GM19023 (cell line): ENCODE results near the gene RNU1-3.
"Not testable (repeated sequence)": the region's sequence is repeated elsewhere in the genome, so short reads cannot be mapped to it uniquely, and the experiment has no call there.

Experiments
- ATAC-seq: cut with Tn5 transposase; IDR thresholded peaks from one replicate; pipeline ENCODE4 v1.9.1; 2021; ENCODE audit warnings: mild to moderate bottlenecking, moderate library complexity; ENCODE audit not compliant: unreplicated experiment

RNU1-3 gene

GRCh38 chr1:16696507-16697150 is 29.9 kb upstream of the RNU1-3 start:
- ATAC-seq: not testable (repeated sequence)

- ATAC-seq: not testable (repeated sequence)
Measured at GRCh38 chr1:16694308-16694702, 27.6 kb upstream of the RNU1-3 start.

- ATAC-seq: not testable (repeated sequence)
Measured at GRCh38 chr1:16693449-16694307, 26.9 kb upstream of the RNU1-3 start.

DNA sequence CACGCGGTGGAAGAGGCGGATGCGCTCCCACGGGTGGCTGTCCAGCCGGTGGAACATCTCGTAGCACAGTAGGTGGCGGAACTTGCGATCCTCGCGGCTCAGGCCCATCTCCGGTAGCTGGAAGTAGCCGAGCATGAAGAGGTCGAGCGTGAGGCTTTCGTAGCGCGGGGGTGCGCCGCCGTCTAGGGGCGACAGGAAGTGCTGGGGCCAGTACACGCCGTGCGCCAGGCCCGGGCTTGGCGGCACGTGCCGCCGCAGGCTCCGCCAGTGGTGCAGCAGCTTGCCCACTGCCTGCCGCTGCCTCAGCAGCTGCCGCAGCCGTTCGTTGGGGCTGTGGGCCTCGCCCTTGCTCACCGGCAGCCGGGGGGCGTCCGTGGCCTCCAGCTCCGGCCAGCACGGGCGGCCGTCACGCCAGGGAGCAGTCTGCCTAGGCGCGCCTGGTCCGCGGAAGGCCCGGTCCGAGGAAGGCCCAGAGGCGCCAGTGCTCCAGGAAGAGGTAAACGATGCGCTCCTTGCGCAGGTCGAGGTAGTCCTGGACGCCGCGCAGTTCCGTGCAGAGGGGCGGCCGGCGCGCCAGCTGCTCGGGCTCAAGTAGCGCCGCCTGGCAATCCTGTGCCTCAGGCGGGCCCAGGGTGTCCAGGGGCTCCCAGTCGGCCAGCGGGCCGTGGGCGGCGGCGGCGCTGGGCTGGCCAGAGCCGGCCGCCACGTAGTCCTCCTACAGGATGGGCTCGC is 26.1 kb upstream of the RNU1-3 start:
- ATAC-seq: not testable (repeated sequence)

GRCh38 chr1:16692283-16692682 is 25.5 kb upstream of the RNU1-3 start:
- ATAC-seq: not testable (repeated sequence)

- ATAC-seq: not testable (repeated sequence)
Measured at GRCh38 chr1:16690971-16691682, 24.4 kb upstream of the RNU1-3 start.

DNA sequence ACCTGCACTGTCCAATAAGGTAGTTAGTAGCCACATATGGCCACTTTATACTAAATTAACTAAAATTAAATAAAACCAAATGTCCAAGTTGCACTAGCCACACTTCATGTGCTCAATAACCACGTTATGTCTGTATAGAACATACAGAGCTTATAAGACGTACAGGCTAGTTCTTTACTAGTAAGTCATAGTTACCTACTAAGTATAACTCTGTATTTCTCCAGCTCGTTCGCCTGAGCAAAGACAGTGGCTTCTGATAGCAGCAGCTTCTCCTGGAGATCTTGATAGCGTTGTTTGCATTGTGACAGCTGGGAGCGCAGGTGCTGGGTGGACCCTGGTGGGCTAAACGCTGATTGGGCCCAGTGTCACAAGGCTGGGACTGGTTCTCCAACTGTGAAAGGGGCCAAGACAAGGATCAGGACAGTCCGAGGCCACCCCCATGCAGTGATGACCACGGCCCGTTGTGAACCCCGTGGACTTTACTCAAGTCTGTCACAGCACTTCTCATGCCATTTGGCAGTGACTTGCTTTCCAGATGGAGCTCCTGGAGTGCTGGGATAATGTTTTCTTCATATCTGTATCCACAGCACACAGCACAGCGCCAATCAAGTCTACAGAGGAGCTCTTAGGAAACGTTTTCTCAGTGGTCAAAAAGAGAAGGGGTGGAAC is 20.5 kb upstream of the RNU1-3 start:
- not testable (repeated sequence) for ATAC-seq

DNA sequence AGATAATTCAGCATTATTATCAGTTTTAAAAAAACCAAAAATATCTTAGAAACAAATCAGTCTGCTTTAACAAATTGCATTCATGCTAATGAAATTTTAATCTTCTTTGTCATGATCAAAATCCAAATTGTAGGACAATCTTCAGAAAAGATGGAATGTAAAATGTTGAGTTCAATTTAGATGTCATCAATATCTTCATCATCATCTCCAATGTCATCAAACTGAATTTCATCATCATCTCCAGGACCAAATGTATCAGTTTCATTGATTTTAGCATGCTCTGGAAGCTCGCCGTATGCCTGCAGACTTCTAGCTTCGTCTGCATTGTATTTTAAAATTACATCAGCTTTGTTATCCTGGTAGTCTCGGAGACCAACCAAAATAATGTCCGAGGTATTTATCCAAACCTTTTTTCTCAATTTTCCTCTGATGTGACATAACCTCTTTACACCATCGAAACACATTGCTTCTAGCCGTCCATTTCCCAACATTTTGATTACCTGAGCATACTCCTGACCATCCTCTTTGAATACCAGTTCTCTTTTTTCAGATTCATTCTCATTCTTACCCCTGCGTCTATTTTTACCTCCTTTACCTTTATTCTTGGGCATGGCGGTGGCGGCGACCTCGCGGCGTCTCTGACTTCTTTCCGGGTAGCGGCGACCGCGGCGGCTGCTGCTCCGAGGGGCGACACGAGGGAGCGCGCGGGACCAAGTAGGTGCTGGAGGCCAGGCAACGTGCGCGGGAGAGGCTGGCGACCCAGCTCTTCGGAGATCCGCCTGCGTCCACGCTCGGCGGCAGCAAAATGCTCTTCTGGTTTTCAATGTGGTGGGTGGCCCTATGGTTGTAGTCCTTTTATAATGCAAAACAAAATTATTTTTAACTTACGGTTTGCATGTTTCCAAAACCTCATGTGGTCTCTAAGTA is 19.0 kb upstream of the RNU1-3 start:
- ATAC-seq: not testable (repeated sequence)

DNA sequence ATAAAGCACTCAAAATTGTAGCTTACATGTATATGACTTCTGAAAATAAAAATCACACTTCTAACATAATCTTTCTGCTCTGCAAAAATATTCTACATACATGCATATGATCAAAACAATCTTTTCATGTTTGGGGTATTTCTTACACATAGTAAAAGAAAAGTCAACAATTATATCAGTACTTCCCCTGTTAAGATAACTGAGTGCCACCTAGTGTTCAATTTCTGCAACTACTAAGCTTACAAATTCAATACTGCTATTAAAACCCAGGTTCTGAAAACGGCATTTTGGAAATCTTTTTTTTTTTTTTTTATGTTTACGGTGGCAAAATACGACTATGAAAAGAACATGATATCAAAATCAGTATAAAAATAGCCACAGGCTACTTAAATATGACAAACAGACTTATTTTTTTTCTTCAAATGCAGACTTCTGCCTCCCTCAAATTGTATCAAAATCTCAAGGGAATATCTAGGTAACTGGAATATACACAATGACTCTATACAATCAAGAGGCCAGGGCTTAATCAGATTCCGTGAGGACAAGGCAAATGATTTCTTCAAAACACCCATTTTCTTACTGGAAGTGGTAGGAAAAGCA is 18.1 kb upstream of the RNU1-3 start:
- not testable (repeated sequence) for ATAC-seq

- not testable (repeated sequence) for ATAC-seq
Measured at GRCh38 chr1:16684152-16684551, 17.4 kb upstream of the RNU1-3 start.

DNA sequence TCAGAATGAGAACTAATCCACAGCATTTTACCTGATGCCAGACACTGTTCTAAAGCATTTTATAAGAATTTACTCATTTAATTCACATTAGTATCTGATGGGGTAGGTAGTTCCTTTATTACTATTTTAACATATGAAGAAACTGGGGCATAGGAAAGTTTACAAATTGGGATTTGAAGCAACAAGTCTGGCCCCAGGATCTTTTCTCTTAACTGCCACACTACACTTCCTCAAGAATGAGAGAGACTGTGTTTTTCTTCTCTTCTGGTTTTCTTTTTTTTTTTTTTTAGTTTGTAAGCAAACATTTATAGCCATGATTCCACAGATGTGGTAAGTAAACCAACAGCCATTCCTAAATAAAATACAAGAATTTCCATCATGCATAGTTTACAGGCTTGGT is 16.1 kb upstream of the RNU1-3 start:
- ATAC-seq: not testable (repeated sequence)

DNA sequence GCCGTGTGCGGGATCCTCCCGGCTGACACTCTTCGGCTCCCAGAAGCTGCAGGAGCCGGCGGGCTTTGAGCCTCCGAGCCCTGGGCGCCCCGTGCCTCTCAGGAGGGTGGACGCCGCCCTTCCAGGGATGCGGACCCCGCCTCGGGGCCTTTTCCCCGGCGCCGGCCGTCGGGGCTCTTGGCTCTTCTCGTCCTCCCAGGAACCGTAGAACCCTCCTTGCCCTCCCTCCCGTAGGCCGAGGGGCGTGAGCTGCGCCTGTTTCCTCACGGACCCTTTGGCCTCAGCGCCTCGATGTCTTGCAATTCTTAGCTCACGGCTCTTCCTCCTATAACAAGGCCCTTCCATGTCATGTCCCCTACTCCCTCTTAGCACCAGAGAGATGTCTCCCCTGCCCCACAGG is 13.6 kb upstream of the RNU1-3 start:
- not testable (repeated sequence) for ATAC-seq

DNA sequence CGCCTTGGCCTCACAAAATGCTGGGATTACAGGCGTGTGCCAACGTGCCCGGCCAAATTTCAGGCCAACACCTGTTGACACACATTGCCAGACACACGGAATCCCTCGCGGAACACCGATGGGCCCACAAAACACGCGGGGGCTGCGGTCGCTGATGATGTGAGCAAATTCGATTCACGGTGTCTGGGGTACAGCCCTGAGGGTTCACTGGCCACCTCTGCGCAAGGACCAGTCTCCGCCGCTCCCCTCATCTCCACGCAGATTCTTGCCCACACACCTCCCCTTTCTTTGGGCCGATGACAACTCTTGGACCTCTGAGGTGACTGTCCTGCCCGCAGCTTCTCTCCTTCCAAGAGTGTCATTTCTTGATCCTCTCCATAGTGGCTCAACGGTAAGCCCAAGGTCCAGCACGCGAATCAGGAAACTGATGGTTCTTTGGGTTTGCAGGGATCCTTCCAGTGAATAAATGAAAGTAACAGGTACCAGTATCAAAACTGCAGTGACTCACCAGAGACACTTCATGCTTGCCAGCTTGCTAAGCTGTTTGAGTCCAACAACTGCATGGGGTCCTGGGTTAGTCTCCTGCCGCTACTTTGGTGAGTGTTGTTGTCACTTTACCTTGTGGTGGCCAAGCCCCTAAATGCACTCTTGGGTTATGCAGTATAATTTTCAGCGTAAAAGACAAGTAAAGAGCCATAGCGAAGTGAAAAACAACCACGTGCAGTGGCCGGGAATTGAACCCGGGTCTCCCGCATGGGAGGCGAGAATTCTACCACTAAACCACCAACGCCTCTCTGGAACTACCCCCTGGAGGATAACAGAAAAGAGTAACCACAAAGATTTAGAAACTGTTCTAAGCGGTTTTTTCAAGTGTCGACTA is 11.0 kb upstream of the RNU1-3 start:
- ATAC-seq: no peak

DNA sequence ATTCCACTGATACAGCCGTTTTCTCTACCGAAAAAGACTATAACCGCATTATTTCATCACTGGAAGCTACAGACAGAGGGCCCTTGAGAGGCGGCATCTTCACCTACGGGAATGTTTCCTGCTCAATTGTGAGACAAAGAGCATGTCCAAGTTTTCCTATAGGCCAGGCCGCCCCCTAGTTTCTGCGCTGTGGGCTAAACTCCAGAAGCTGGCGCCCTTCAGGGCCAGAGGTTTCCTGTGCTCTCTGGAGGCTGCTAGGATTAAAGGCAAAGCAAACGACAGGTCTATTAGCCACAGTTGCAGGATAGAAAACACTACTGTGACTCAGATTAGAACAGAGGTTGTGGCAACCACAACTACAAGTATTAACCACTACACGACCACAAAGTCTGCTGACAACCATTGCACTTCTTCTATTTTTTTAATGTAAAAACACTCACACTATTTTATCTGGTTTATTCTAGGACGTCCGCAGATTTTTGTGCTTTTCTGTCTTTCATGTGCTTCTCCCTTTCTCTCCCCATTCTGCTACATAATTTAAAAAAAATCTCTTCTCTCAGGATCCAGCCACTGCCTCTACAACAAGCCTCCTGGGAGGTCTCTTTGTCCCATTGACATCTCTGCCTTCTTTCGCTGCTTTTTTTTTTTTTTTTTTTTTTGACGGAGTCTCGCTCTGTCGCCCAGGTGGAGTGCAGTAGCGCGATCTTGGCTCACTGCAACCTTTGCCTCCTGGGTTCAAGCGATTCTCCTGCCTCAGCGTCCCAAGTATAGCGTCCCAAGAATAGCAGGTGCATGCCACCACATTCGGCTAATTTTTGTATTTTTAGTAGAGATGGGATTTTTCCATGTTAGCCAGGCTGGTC is 10.1 kb upstream of the RNU1-3 start:
- ATAC-seq: not testable (repeated sequence)

GRCh38 chr1:16675118-16675510 is 8.4 kb upstream of the RNU1-3 start:
- ATAC-seq: not testable (repeated sequence)

- not testable (repeated sequence) for ATAC-seq
Measured at GRCh38 chr1:16673976-16674375, 7.2 kb upstream of the RNU1-3 start.

GRCh38 chr1:16665836-16666235 is 912 bp downstream of the RNU1-3 start:
- ATAC-seq: not testable (repeated sequence)
